Kidney epithelial cell (primary cell): ENCODE data around the gene S100A5. TPM values are rescaled to one million over a fixed set of nuclear protein-coding genes. Genes with fewer than 3 reads are reported as not detected.

Source experiments
- DNase-seq: peaks from one replicate; pipeline ENCODE4 v3.0.0-alpha.2; 2010; ENCODE audit warnings: low read depth
- H3K27me3 ChIP-seq: 2 replicates; pipeline ENCODE4 v1.6.0; 2011; ENCODE audit warnings: low read length; ENCODE audit not compliant: control insufficient read depth, insufficient read depth
- H3K36me3 ChIP-seq: 2 replicates; pipeline ENCODE4 v1.5.1; 2011; ENCODE audit warnings: low read length; ENCODE audit not compliant: control insufficient read depth, insufficient read depth
- H3K4me3 ChIP-seq: 2 replicates; pipeline ENCODE4 v1.5.1; 2011; ENCODE audit warnings: low read depth, mild to moderate bottlenecking, control low read depth, low read length
- CTCF ChIP-seq: IDR thresholded peaks from 2 replicates; pipeline ENCODE4 v1.5.1; 2011; ENCODE audit warnings: mild to moderate bottlenecking, moderate library complexity, low read length, control low read depth, inconsistent platforms; ENCODE audit not compliant: insufficient read depth, poor library complexity, severe bottlenecking
- total RNA-seq: library from RNA; depleted of rRNA; stranded (reverse); fragments of >200 nt; gene quantifications from 2 replicates; pipeline ENCODE4 v1.2.3, GENCODE V29; 2015

Gene S100A5
- total RNA-seq, 1 donor from 2014 or later: not detected

GRCh38 chr1:153545067-153546055 lies 4.6 kb upstream of the S100A5 start, which contains the start of gene S100A4:
S100A4 (minus strand) TSS chr1:153545806; CDS start chr1:153544794, 1,012 bp downstream.
- no peaks in the 10 kb centered on the region for H3K36me3 ChIP-seq
- no peaks in the 10 kb centered on the region for H3K27me3 ChIP-seq
- no peak within 1 kb of the TSS for H3K4me3 ChIP-seq
- TF ChIP-seq CTCF: no peak
- peak; percentile 79 for DNase-seq

- no peak overlapping the region for H3K4me3 ChIP-seq
- H3K27me3 ChIP-seq: no peaks in the 10 kb centered on the region
- no peak for TF ChIP-seq CTCF
- H3K36me3 ChIP-seq: no peaks in the 10 kb centered on the region
- DNase-seq: no peak
These were observed 3.8 kb upstream of the S100A5 start for GRCh38 chr1:153544453-153545066.

- no peak overlapping the region for H3K4me3 ChIP-seq
- no peaks in the 10 kb centered on the region for H3K36me3 ChIP-seq
- TF ChIP-seq CTCF: no peak
- H3K27me3 ChIP-seq: no peaks in the 10 kb centered on the region
- no peak for DNase-seq
These were observed 3.0 kb upstream of the S100A5 start for GRCh38 chr1:153543736-153544135.

GRCh38 chr1:153542956-153543711 lies 2.4 kb upstream of the S100A5 start:
- Histone ChIP-seq H3K27me3 (no peaks in the 10 kb centered on the region), H3K4me3 (no peak overlapping the region), H3K36me3 (no peaks in the 10 kb centered on the region)
- DNase-seq: no peak
- no peak for TF ChIP-seq CTCF

- Histone ChIP-seq H3K4me3 (no peak overlapping the region), H3K27me3 (no peaks in the 10 kb centered on the region), H3K36me3 (no peaks in the 10 kb centered on the region)
- TF ChIP-seq CTCF: no peak
- no peak for DNase-seq
These were observed 1.2 kb upstream of the S100A5 start for GRCh38 chr1:153541641-153542590.
